H54 (cell line): ENCODE measurements around the gene SH3BP5.

Experiments
- DNase-seq: peaks from one replicate; pipeline ENCODE4 v3.0.0; 2011; ENCODE audit warnings: low spot score, mixed read lengths; ENCODE audit not compliant: insufficient read length
- FAIRE-seq: peaks from 3 replicates; lab custom pipeline; 2011; peaks lifted over from hg19 to GRCh38; lab: Jason Lieb, UNC
- POLR2A ChIP-seq: IDR thresholded peaks from 2 replicates; pipeline ENCODE4 v1.6.1; 2011; ENCODE audit warnings: low read depth, mild to moderate bottlenecking, low read length

Gene SH3BP5

DNA sequence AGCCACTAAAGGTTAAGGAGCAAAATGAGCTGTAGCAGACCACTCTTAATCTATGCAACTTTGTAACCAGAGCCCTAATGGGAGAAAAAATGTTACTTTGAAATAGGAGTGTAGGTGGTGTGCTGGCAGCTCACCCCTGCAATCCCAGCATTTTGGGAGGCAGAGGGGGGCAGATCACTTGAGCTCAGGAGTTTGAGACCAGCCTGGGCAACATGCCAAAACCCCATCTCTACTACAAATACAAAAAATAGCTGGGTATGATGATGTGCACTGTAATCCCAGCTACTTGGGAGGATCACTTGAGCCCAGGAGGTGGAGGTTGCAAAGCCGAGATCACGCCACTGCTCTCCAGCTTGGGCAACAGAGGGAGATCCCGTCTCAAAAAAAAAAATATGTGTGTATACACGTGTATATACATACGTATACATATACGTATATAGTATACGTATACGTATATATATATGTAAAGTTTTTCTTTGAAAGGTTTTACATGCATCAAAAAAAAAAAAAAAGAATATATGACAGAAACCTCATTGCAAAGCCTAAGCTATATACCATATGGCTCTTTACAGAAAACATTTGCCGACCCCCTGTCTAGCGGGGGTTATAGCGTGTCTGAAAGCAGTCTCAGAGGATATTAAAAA is 110.7 kb downstream of the SH3BP5 start:
- TF ChIP-seq POLR2A = no peak
- DNase-seq (no peak), FAIRE-seq (no peak)

DNA sequence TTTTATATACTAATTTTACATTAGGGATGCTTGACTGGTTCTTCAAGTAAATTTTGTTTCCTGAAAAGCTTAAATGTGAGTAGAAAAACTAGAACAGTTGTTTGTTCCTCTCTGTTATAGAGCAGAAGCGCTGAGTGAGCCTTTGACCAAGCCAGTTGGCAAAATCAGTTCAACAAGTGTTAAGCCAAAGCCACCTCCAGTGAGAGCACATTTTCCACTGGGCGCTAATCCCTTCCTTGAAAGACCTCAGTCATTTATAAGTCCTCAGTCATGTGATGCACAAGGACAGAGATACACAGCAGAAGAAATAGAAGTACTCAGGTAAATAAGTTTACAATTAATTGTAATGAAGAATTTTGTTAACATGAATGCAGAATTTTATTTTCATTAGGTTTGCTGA is 111.7 kb downstream of the SH3BP5 start:
- FAIRE-seq (no peak), DNase-seq (no peak)
- no peak for TF ChIP-seq POLR2A

DNA sequence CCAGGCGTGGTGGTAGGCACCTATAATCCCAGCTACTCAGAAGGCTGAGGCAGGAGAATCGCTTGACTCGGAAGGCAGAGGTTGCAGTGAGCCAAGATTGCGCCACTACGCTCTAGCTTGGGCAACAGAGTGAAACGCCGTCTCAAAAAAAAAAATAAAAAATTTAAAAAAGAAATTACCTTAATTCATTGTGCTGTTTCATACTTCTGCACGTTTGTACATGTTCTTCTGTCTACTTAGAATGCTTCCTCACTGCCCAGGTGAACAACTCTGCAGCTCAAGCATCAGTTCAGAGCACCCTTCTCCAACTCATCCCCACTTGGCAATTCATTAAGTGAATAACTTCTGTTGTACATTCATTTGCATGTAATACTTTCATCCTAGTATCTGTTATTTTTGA is 112.3 kb downstream of the SH3BP5 start:
- no peak for DNase-seq
- no peak for TF ChIP-seq POLR2A
- no peak for FAIRE-seq

DNA sequence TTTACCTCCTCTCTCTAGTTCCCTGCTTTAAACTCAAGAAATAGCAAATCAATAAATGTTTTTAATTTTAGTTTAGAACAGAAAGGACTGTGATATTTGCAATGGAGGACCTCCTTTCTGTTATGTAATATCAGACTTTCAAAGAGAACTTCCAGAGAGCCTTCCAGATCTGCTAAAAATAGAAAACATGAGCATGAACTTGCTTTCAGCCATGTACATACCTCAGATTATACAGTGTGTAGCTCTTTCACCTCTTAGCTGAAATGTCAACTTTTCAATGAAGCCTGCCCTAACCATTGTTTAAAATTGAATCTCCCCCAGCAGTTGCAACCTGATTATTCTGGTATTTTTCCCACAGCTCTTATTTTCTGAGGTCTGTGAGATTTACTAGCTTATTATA is 113.7 kb downstream of the SH3BP5 start:
- no peak for DNase-seq
- no peak for FAIRE-seq
- TF ChIP-seq POLR2A = no peak

DNA sequence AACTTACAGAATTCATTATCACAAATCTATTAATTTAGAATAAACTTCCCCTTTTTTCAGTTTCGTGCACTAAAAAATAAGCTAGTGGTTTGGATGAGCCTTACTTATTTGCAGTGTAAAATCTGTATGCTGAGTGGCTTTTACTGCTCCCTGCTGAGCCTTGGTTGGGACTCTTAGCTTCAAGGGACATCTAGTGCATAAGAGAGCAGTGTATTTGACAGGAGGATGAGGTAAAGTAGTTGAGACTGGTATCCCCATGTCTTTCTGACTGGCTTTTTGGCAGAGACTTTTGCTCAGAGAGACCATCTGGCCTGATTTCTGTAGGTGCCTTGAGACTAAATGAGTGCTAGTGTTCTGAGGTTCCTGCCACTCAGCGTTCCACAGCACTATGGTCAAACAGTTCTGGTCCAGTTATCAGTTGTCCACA is 114.5 kb downstream of the SH3BP5 start:
- FAIRE-seq (no peak), DNase-seq (no peak)
- TF ChIP-seq POLR2A = no peak

DNA sequence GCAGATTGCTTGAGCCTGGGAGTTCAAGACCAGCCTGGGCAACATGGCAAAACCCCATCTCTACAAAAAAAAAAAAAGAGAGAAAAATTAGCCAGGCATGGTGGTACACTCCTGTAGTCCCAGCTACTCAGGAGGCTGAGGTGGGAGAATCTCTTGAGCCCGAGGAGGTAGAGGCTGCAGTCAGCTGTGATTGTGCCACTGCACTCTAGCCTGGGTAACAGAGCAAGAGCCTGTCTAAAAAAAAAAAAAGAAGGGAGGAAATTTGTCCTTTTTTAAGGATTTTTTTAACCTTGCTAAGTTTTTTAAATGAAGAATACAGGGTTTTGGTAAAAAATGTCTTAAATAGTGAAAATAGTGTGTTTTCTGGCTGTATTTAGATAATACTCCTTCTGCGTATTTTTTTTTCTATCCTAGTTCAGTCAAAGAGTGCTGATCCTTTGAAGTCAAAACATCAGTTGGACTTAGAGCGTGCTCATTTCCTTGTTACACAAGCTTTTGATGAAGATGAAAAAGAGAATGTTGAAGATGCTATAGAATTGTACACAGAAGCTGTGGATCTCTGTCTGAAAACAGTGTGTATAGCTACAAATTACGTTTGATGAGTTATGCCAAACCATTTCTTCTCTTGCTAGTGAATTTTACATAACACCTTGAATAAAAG is 115.2 kb downstream of the SH3BP5 start:
- no peak for DNase-seq
- FAIRE-seq = no peak
- no peak for TF ChIP-seq POLR2A

DNA sequence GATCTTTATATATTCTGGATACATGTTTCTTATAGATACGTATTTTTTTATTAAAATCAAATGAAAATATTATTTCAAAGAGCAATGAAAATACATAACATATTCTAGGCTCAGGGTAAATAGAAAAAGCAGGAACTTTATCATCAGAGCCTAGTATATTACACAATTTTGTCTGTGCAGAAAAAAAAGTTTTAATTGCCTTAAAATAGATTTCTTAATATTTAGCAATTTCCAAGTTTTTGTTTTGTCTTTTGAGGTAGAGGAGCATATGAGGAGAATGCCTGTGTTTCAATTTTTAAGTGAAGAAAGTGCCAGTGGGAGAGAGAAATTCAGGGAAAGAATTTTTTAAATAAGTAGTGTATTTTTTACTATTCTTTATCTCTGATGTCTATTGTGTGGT is 115.9 kb downstream of the SH3BP5 start:
- no peak for DNase-seq
- no peak for TF ChIP-seq POLR2A
- no peak for FAIRE-seq

DNA sequence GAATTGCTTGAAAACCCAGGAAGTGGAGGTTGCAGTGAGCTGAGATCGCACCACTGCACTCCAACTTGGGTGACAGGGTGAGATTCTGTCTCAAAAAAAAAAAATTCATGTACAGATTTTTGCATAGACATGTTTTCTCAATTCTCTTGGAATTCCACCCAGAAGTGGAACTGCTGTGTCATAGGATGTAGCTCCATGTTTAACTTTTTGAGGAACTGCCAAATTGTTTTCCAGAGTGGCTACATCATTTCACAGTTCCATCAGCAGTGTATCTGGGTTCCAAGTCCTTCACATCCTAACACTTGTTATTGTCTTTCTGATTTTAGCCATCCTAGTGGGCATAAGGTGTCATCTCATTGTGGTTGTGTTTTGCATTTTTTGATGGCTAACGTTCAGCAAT is 116.4 kb downstream of the SH3BP5 start:
- no peak for TF ChIP-seq POLR2A
- FAIRE-seq (peak; percentile 43), DNase-seq (no peak)

DNA sequence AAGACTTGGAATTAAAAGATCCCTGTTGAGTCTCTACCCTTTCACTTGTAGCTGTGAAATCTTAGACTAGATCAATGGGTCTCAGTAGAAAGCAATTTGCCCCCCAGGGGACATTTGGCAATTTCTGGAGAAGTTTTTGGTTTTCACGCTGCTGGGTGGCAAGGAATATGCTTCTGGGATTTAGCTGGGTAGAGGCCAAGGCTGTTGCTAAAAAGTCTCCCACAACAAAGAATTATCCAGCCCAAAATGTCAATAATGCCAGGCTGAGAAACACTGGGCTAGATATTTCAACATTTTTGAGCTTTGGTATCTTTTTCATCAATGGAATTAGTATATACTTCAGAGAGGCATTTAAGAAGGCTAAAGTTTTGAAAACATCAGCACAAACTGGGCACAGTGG is 117.6 kb downstream of the SH3BP5 start:
- FAIRE-seq = no peak
- DNase-seq = no peak
- TF ChIP-seq POLR2A = no peak

DNA sequence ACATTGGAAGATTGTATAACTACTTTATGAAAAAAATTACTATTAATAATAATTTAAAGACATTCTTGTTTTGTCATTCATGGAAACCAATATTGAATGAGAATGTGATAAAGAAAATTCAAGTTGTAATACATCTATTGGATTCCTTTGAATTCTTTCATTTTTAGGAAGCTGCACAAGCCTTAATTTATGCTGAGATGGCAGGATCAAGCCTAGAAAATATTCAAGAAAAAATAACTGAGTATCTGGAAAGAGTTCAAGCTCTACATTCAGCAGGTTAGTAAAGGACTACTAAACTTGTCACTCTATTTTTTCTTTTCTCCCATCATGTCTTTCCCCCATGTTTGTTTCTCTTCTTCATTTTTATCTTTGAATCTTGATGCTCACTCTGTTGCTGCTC is 120.4 kb downstream of the SH3BP5 start:
- FAIRE-seq (no peak), DNase-seq (no peak)
- TF ChIP-seq POLR2A = no peak

DNA sequence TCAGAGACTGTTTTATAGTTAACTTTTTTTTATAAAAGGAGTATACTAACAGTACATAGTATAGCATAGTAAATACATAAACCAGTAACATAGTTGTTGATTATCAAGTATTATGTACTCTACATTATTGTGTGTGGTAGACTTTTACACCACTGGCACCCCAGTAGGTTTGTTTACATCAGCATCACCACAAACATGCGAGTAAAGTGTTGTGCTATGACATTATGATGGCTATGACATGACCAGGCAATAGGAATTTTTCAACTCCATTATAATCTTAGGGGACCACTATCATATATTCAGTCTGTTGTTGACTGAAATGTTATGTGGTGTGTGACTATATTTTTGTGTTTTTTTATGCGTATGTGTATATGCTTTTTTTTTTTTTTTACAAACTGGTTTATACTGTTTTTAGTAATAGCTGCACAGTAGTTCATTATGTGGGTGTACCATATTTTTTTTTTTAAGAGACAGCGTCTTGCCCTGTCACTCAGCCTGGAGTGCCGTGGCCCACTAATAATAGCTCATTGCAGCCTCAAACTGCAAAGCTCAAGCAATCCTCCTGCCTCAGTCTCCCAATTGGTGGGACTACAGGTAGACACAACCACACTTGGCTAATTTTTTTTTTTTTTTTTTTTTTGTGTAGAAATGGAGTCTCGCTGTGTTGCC is 124.4 kb downstream of the SH3BP5 start:
- no peak for TF ChIP-seq POLR2A
- FAIRE-seq (no peak), DNase-seq (no peak)

DNA sequence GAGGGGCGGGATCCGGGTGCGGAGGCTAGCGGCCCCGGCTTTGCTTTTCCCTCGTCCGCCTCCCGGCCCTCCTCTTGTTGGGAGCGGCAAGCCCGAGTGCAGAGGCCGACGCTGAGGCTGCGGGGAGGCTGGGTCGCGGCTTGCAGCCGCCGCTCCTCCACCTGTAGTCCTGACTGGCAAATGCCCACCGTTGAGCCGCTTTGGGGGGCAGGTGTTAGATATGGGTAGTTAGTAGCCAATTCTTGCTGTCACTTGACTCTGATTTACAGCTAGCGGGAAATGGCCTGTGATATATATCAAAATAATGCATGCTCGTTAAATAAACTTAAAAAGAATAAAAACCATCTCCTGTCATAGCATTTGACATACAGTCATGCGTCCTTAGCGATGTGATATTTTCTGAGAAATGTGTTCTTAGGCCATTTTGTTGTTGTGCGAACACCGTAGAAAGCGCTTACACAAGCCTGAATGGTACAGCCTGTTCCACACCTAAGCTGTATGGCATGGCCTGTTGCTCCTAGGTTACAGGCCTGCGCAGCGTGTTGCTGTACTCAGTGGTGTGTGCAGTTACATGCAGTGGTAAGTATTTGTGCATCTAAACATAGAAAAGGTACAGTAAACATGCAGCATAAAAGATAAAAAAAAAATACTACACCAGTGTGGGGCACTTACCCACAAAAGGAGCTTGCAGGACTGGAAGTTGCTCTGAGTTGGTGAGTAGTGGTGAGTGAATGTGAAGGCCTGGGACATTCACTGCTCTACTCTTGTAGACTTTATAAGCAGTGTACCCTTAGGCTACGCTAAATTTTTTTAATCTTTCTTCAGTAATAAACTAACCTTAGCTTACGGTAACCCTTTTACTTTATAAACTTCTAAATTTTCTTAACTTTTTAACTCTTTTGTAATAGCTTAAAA is 125.5 kb downstream of the SH3BP5 start:
- peak; percentile 27 for FAIRE-seq
- peak; percentile 30 for DNase-seq
- TF ChIP-seq POLR2A = no peak

DNA sequence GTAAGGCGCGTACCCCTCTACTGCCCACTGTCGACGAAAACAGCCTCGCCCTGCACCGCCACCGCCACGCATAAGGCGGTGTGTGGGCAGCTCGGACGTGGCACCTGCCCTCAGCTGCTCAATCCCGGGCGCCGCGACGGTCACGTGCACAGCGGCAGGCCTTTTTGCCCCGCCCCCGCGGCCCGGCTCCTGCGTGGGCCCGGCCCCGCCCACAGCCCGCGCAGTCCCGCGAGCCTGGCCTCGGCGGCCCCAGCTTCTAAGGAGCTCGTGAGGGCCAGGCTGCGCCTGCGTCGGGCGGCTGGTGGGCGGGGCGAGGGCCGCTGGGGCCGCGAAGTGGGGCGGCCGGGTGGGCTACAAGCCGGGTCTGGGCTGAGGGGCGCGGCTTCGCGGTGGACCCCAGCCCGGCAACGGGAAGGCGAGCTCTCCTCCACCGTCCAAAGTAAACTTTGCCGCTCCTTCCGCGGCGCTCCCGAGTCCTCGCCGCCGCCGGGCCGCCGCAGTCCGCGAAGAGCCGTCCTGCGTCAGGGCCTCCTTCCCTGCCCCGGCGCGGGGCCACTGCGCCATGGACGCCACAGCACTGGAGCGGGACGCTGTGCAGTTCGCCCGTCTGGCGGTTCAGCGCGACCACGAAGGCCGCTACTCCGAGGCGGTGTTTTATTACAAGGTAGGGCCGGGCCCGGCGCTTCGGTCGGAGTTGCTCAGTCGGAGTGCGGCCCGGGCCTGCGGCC is 126.3 kb downstream of the SH3BP5 start, which contains the start of gene CAPN7:
Gene CAPN7, plus strand, starts transcription at position 313 of the 728 bp plus-strand sequence. Its CDS starts 250 bp downstream, at position 563.
- FAIRE-seq (no peak), DNase-seq (peak; percentile 89)
- peak; percentile 89 for TF ChIP-seq POLR2A
